Neural cell (in vitro differentiated cells): ENCODE results near the gene C12orf75. TPM values are rescaled to one million over a fixed set of nuclear protein-coding genes. Genes with fewer than 3 reads are reported as not detected.

Source experiments
- H2AFZ ChIP-seq: fragments of 200-600, 300-800 bp; sonication (generic), shearing (Covaris generic); 2 replicates; pipeline ENCODE4 v1.6.0; 2014; ENCODE audit warnings: low read depth, mild to moderate bottlenecking, antibody characterized with exemption, low read length, moderate library complexity
- H3F3A ChIP-seq: fragments of 200-600 bp; shearing (Covaris generic); 2 replicates; pipeline ENCODE4 v1.6.1; 2016; ENCODE audit warnings: mild to moderate bottlenecking, moderate library complexity, mixed read lengths, antibody characterized with exemption, low read length; ENCODE audit not compliant: insufficient read depth, poor library complexity, severe bottlenecking
- H3K27ac ChIP-seq: fragments of 200-600, 300-800 bp; sonication (generic), shearing (Covaris generic); 2 replicates; pipeline ENCODE4 v1.5.1; 2014; ENCODE audit warnings: mild to moderate bottlenecking, low read length, moderate library complexity
- H3K27me3 ChIP-seq: fragments of 300-800, 200-600 bp; sonication (generic), shearing (Covaris generic); 2 replicates; pipeline ENCODE4 v1.6.0; 2014; ENCODE audit warnings: mild to moderate bottlenecking, low read depth, low read length, moderate library complexity; ENCODE audit not compliant: insufficient read depth
- H3K36me3 ChIP-seq: fragments of 300-800, 200-600 bp; sonication (generic), shearing (Covaris generic); 2 replicates; pipeline ENCODE4 v1.5.1; 2014; ENCODE audit warnings: mild to moderate bottlenecking, antibody characterized with exemption, low read length, moderate library complexity; ENCODE audit not compliant: insufficient read depth
- H3K4me2 ChIP-seq: fragments of 300-800, 200-600 bp; sonication (generic), shearing (Covaris generic); 2 replicates; pipeline ENCODE4 v1.6.0; 2014; ENCODE audit warnings: mild to moderate bottlenecking, low read length
- H3K4me3 ChIP-seq: fragments of 300-800, 200-600 bp; sonication (generic), shearing (Covaris generic); 2 replicates; pipeline ENCODE4 v1.5.1; 2014; ENCODE audit warnings: mild to moderate bottlenecking, low read length, moderate library complexity
- H3K79me2 ChIP-seq: fragments of 200-600 bp; shearing (Covaris generic); replicated peaks from 2 replicates; pipeline ENCODE4 v1.6.0; 2014; ENCODE audit warnings: mild to moderate bottlenecking, low read length, moderate library complexity; ENCODE audit not compliant: insufficient read depth
- H3K9ac ChIP-seq: fragments of 300-800, 200-600 bp; sonication (generic), shearing (Covaris generic); 2 replicates; pipeline ENCODE4 v1.6.1; 2016; ENCODE audit warnings: mild to moderate bottlenecking, low read length, mixed read lengths
- H3K9me2 ChIP-seq: fragments of 200-600 bp; shearing (Covaris generic); 2 replicates; pipeline ENCODE4 v1.6.1; 2016; ENCODE audit warnings: mild to moderate bottlenecking, low read length, mixed read lengths; ENCODE audit not compliant: insufficient read depth
- H3K9me3 ChIP-seq: fragments of 200-600, 300-800 bp; sonication (generic), shearing (Covaris generic); 2 replicates; pipeline ENCODE4 v1.6.1; 2016; ENCODE audit warnings: mild to moderate bottlenecking, mixed run types, low read length, moderate library complexity, mixed read lengths
- H4K20me1 ChIP-seq: fragments of 200-600 bp; shearing (Covaris generic); 2 replicates; pipeline ENCODE4 v1.6.1; 2016; ENCODE audit warnings: mild to moderate bottlenecking, mixed run types; ENCODE audit not compliant: insufficient read depth
- CTCF ChIP-seq: fragments of 450-650 bp; IDR thresholded peaks from 2 replicates; pipeline ENCODE4 v1.5.1; 2014; ENCODE audit warnings: antibody characterized with exemption, mild to moderate bottlenecking, moderate library complexity; ENCODE audit not compliant: poor library complexity, severe bottlenecking
- EP300 ChIP-seq: fragments of 450-650 bp; conservative IDR thresholded peaks from 2 replicates; pipeline ENCODE4 v1.6.1; 2014; ENCODE audit warnings: antibody characterized with exemption, mild to moderate bottlenecking, moderate library complexity; ENCODE audit not compliant: poor library complexity, severe bottlenecking
- EZH2 ChIP-seq: fragments of 200-600, 300-800 bp; shearing (Covaris generic), sonication (generic); IDR thresholded peaks from 2 replicates; pipeline ENCODE4 v1.6.1; 2014; ENCODE audit warnings: antibody characterized with exemption, low read length, borderline replicate concordance, mild to moderate bottlenecking; ENCODE audit not compliant: insufficient read depth, poor library complexity, severe bottlenecking
- MXI1 ChIP-seq: fragments of 450-650 bp; conservative IDR thresholded peaks from 2 replicates; pipeline ENCODE4 v1.6.1; 2014; ENCODE audit warnings: antibody characterized with exemption, mild to moderate bottlenecking; ENCODE audit not compliant: poor library complexity, severe bottlenecking
- POLR2AphosphoS5 ChIP-seq: IDR thresholded peaks from 2 replicates; pipeline ENCODE4 v1.6.1; 2012
- RAD21 ChIP-seq: fragments of 450-650 bp; conservative IDR thresholded peaks from 2 replicates; pipeline ENCODE4 v1.6.1; 2014; ENCODE audit warnings: antibody characterized with exemption, mild to moderate bottlenecking, moderate library complexity
- REST ChIP-seq: IDR thresholded peaks from 2 replicates; pipeline ENCODE4 v1.6.1; 2012; ENCODE audit warnings: borderline replicate concordance
- SMC3 ChIP-seq: fragments of 450-650 bp; conservative IDR thresholded peaks from 2 replicates; pipeline ENCODE4 v1.6.1; 2014; ENCODE audit warnings: antibody characterized with exemption, mild to moderate bottlenecking, moderate library complexity; ENCODE audit not compliant: poor library complexity
- TAF1 ChIP-seq: IDR thresholded peaks from 2 replicates; pipeline ENCODE4 v1.6.1; 2012; ENCODE audit warnings: low read depth
- polyA plus RNA-seq: library from polyadenylated mRNA; depleted of rRNA; stranded (reverse); fragments of >200 nt; gene quantifications from 2 replicates; pipeline ENCODE4 v1.2.3, GENCODE V29; 2014

C12orf75 gene
- polyA plus RNA-seq, 1 donor from 2014 or later: 25.2 TPM

GRCh38 chr12:105368047-105368646 is 37.7 kb downstream of the C12orf75 start:
- Histone ChIP-seq H3F3A (no peaks in the 10 kb centered on the region), H2AFZ (no peak overlapping the region), H3K27me3 (no peaks in the 10 kb centered on the region), H4K20me1 (no peaks in the 10 kb centered on the region), H3K36me3 (no peaks in the 10 kb centered on the region), H3K4me3 (no peak overlapping the region), H3K79me2 (no peaks in the 10 kb centered on the region), H3K9ac (no peak overlapping the region), H3K9me3 (no peaks in the 10 kb centered on the region), H3K27ac (no peak overlapping the region), H3K9me2 (no peaks in the 10 kb centered on the region), H3K4me2 (no peak overlapping the region)
- TF ChIP-seq CTCF: no peak
- TF ChIP-seq MXI1: no peak
- no peak for TF ChIP-seq SMC3
- no peak for TF ChIP-seq REST
- TF ChIP-seq RAD21: no peak
- no peak for TF ChIP-seq POLR2AphosphoS5
- TF ChIP-seq TAF1: no peak
- TF ChIP-seq EP300: no peak
- TF ChIP-seq EZH2: no peak

- TF ChIP-seq REST (no peak), CTCF (no peak), POLR2AphosphoS5 (no peak), EP300 (no peak), TAF1 (no peak), SMC3 (no peak), MXI1 (no peak), EZH2 (no peak), RAD21 (no peak)
- H3K9ac ChIP-seq: no peak overlapping the region
- no peaks in the 10 kb centered on the region for H3K9me2 ChIP-seq
- no peaks in the 10 kb centered on the region for H3F3A ChIP-seq
- H3K79me2 ChIP-seq: no peaks in the 10 kb centered on the region
- H3K4me3 ChIP-seq: no peak overlapping the region
- no peaks in the 10 kb centered on the region for H4K20me1 ChIP-seq
- H3K4me2 ChIP-seq: no peak overlapping the region
- no peaks in the 10 kb centered on the region for H3K36me3 ChIP-seq
- H3K27me3 ChIP-seq: no peaks in the 10 kb centered on the region
- H2AFZ ChIP-seq: no peak overlapping the region
- H3K9me3 ChIP-seq: no peaks in the 10 kb centered on the region
- no peak overlapping the region for H3K27ac ChIP-seq
Measured at GRCh38 chr12:105369014-105369413, 38.5 kb downstream of the C12orf75 start.
